HEK293 (cell line): ENCODE data around the gene ASGR2.
"Not testable (repeated sequence)": the region's sequence is repeated elsewhere in the genome, so short reads cannot be mapped to it uniquely, and the experiment has no call there.

Source experiments
- CTCF ChIA-PET: fragments of 350-600 bp; formaldehyde crosslinking; extraction: SDS; loops from one replicate; lab custom pipeline; 2021; ENCODE audit warnings: antibody characterized with exemption; lab: Yijun Ruan, JAX
- POLR2A ChIA-PET: fragments of 300-600 bp; formaldehyde crosslinking; extraction: SDS; loops from one replicate; lab custom pipeline; 2020; ENCODE audit warnings: antibody characterized with exemption, inconsistent platforms; lab: Yijun Ruan, JAX
- H3K27ac ChIP-seq: fragments of 200-500 bp; sonication (Bioruptor generic); 2 replicates; pipeline ENCODE4 v1.5.1; 2014; ENCODE audit warnings: low read depth, low read length, control low read depth, inconsistent platforms; ENCODE audit errors: extremely low read depth
- H3K36me3 ChIP-seq, 2 experiments: fragments of 200-500 bp in 1 of 2; sonication (Bioruptor generic) in 1 of 2; 1 replicate in 1 of 2; 2 replicates in 1 of 2; pipeline ENCODE4 v1.5.1; 2014 to 2017; ENCODE audit warnings: inconsistent platforms in 2 of 2, low read length in 2 of 2; ENCODE audit not compliant: control insufficient read depth in 2 of 2, insufficient read depth in 1 of 2
- H3K4me1 ChIP-seq: fragments of 200-500 bp; sonication (Bioruptor generic); 2 replicates; pipeline ENCODE4 v1.5.1; 2014; ENCODE audit warnings: mild to moderate bottlenecking, low read length, inconsistent platforms; ENCODE audit not compliant: control insufficient read depth, insufficient read depth
- H3K4me3 ChIP-seq: 2 replicates; pipeline ENCODE4 v1.5.1; 2011; ENCODE audit warnings: low read depth, mild to moderate bottlenecking, control low read depth, low read length, moderate library complexity
- H3K9me3 ChIP-seq: fragments of 200-500 bp; sonication (Bioruptor generic); 2 replicates; pipeline ENCODE4 v1.5.1; 2014; ENCODE audit warnings: low read depth, low read length, inconsistent platforms; ENCODE audit not compliant: control insufficient read depth, insufficient read depth
- IKZF3 ChIP-seq: fragments of 450-650 bp; IDR thresholded peaks from 2 replicates; pipeline ENCODE4 v1.5.0; 2018; ENCODE audit warnings: missing biosample characterization, mild to moderate bottlenecking, missing genetic modification characterization, moderate library complexity
- PRDM1 ChIP-seq: fragments of 450-650 bp; formaldehyde crosslinking; IDR thresholded peaks from 2 replicates; pipeline ENCODE4; 2016; ENCODE audit warnings: missing biosample characterization, missing genetic modification characterization
- SETDB1 ChIP-seq: IDR thresholded peaks from one replicate; pipeline ENCODE4 v1.6.1; 2017; ENCODE audit warnings: mild to moderate bottlenecking, low read length, moderate library complexity, mixed read lengths; ENCODE audit not compliant: insufficient read length
- TRIM28 ChIP-seq: IDR thresholded peaks from 2 replicates; pipeline ENCODE4 v1.6.1; 2011; ENCODE audit warnings: low read length, control low read depth, borderline replicate concordance
- YY2 ChIP-seq: fragments of 450-650 bp; formaldehyde crosslinking; IDR thresholded peaks from 2 replicates; pipeline ENCODE4 v1.5.1; 2016; ENCODE audit warnings: missing biosample characterization, missing genetic modification characterization
- ZEB2 ChIP-seq: fragments of 450-650 bp; formaldehyde crosslinking; IDR thresholded peaks from 2 replicates; pipeline ENCODE4 v1.5.1; 2016; ENCODE audit warnings: missing biosample characterization, missing genetic modification characterization
- ZFHX2 ChIP-seq: fragments of 450-650 bp; formaldehyde crosslinking; conservative IDR thresholded peaks from 2 replicates; pipeline ENCODE4 v1.5.1; 2016; ENCODE audit warnings: missing biosample characterization, missing genetic modification characterization
- ZNF121 ChIP-seq: fragments of 450-650 bp; formaldehyde crosslinking; IDR thresholded peaks from 2 replicates; pipeline ENCODE4 v1.5.1; 2016; ENCODE audit warnings: missing biosample characterization, missing genetic modification characterization
- ZNF140 ChIP-seq: fragments of 450-650 bp; formaldehyde crosslinking; IDR thresholded peaks from 2 replicates; pipeline ENCODE4 v1.5.1; 2016; ENCODE audit warnings: missing biosample characterization, missing genetic modification characterization
- ZNF146 ChIP-seq: fragments of 450-650 bp; formaldehyde crosslinking; IDR thresholded peaks from 2 replicates; pipeline ENCODE4 v1.5.1; 2016; ENCODE audit warnings: missing biosample characterization, missing genetic modification characterization
- ZNF274 ChIP-seq, 2 experiments: fragments of 200-500 bp in 1 of 2; fragments of 450-650 bp in 1 of 2; sonication (Bioruptor generic) in 1 of 2; formaldehyde crosslinking in 1 of 2; IDR thresholded peaks; 2 replicates each; pipeline versions ENCODE4 v1.5.1 to v1.6.1; 2014 to 2016; ENCODE audit warnings: borderline replicate concordance in 1 of 2, inconsistent platforms in 1 of 2, low read length in 1 of 2, missing biosample characterization in 1 of 2, missing genetic modification characterization in 1 of 2
- ZNF292 ChIP-seq: fragments of 450-650 bp; formaldehyde crosslinking; IDR thresholded peaks from 2 replicates; pipeline ENCODE4 v1.5.1; 2016; ENCODE audit warnings: low read depth, missing biosample characterization, missing genetic modification characterization, borderline replicate concordance
- ZNF302 ChIP-seq: fragments of 450-650 bp; formaldehyde crosslinking; IDR thresholded peaks from 2 replicates; pipeline ENCODE4 v1.5.1; 2016; ENCODE audit warnings: missing biosample characterization, missing genetic modification characterization, low read depth
- ZNF37A ChIP-seq: fragments of 450-650 bp; IDR thresholded peaks from 2 replicates; pipeline ENCODE4 v1.5.1; 2018; ENCODE audit warnings: missing biosample characterization, missing genetic modification characterization
- ZNF391 ChIP-seq: fragments of 450-650 bp; formaldehyde crosslinking; IDR thresholded peaks from 2 replicates; pipeline ENCODE4 v1.5.1; 2016; ENCODE audit warnings: low read depth, missing biosample characterization, missing genetic modification characterization, borderline replicate concordance
- ZNF549 ChIP-seq: fragments of 450-650 bp; IDR thresholded peaks from 2 replicates; pipeline ENCODE4 v1.5.1; 2018; ENCODE audit warnings: missing biosample characterization, missing genetic modification characterization, mild to moderate bottlenecking, inconsistent platforms, moderate library complexity
- ZNF660 ChIP-seq: fragments of 450-650 bp; IDR thresholded peaks from 2 replicates; pipeline ENCODE4 v1.5.1; 2018; ENCODE audit warnings: missing biosample characterization, mild to moderate bottlenecking, missing genetic modification characterization
- ZNF768 ChIP-seq: fragments of 450-650 bp; formaldehyde crosslinking; IDR thresholded peaks from 2 replicates; pipeline ENCODE4 v1.5.1; 2018; ENCODE audit warnings: missing biosample characterization, mild to moderate bottlenecking, missing genetic modification characterization
- ZNF777 ChIP-seq: fragments of 450-650 bp; formaldehyde crosslinking; IDR thresholded peaks from 2 replicates; pipeline ENCODE4 v1.5.1; 2017; ENCODE audit warnings: missing biosample characterization, missing genetic modification characterization, borderline replicate concordance
- ZSCAN30 ChIP-seq: fragments of 450-650 bp; IDR thresholded peaks from 2 replicates; pipeline ENCODE4 v1.5.1; 2018; ENCODE audit warnings: missing biosample characterization, mild to moderate bottlenecking, missing genetic modification characterization, moderate library complexity

ASGR2 gene

GRCh38 chr17:7130621-7131422 is 16.2 kb upstream of the ASGR2 start (continued):
- TF ChIP-seq ZNF274 (IDR thresholded peaks at IDR 0.05; ENCODE audit: low read length) (no peak), ZNF274 (tag by site-specific recombination; IDR thresholded peaks at IDR 0.05; ENCODE audit: borderline replicate concordance) (no peak), PRDM1 (tag by site-specific recombination) (no peak), ZNF140 (tag by site-specific recombination) (no peak), ZNF302 (tag by site-specific recombination) (no peak)

GRCh38 chr17:7129311-7129710 is 14.7 kb upstream of the ASGR2 start:
- TF ChIP-seq YY2 (tag by site-specific recombination) (no peak), SETDB1 (no peak), IKZF3 (tag by site-specific recombination) (no peak), ZNF391 (tag by site-specific recombination) (no peak), TRIM28 (no peak), ZEB2 (tag by site-specific recombination) (no peak), ZNF777 (tag by site-specific recombination) (no peak), ZNF37A (no peak), ZNF660 (tag by site-specific recombination) (no peak), ZNF292 (tag by site-specific recombination) (no peak), ZNF549 (tag by site-specific recombination) (no peak), ZSCAN30 (tag by site-specific recombination) (no peak), ZNF768 (tag by site-specific recombination) (no peak)
- ChIA-PET CTCF (interaction anchor here (1.0 to 1.8 kb wide), 5 partner anchors 10 to 200 kb away, joined by 3 to 12 read pairs (median 4); no protein-coding TSS in a partner anchor), POLR2A (interaction anchor here (0.6 kb wide), 1 partner anchor 82 kb away, joined by 5 read pairs; no protein-coding TSS in a partner anchor)
- H3K27ac ChIP-seq: no peak overlapping the region
- no peaks in the 10 kb centered on the region for H3K4me1 ChIP-seq
- no peaks in the 10 kb centered on the region for H3K9me3 ChIP-seq
- no peaks in the 10 kb centered on the region for H3K36me3 ChIP-seq
- H3K4me3 ChIP-seq: no peak overlapping the region

GRCh38 chr17:7128160-7128559 is 13.5 kb upstream of the ASGR2 start:
- no peaks in the 10 kb centered on the region for H3K4me1 ChIP-seq
- CTCF ChIA-PET: interaction anchor here (1.1 kb wide), 1 partner anchor 202 kb away, joined by 3 read pairs; no protein-coding TSS in a partner anchor
- POLR2A ChIA-PET: no interaction called here

GRCh38 chr17:7127501-7127900 is 12.9 kb upstream of the ASGR2 start:
- POLR2A ChIA-PET, H3K4me3 ChIP-seq, H3K27ac ChIP-seq, H3K4me1 ChIP-seq, H3K9me3 ChIP-seq, H3K36me3 ChIP-seq, CTCF ChIA-PET: not testable (repeated sequence)
- TF ChIP-seq ZNF146 (tag by site-specific recombination): peak; percentile 98

More at GRCh38 chr17:7128160-7128559, 13.5 kb upstream of the ASGR2 start:
- H3K27ac ChIP-seq: no peak overlapping the region
- no peaks in the 10 kb centered on the region for H3K36me3 ChIP-seq
- no peak overlapping the region for H3K4me3 ChIP-seq
- no peaks in the 10 kb centered on the region for H3K9me3 ChIP-seq
- TF ChIP-seq ZFHX2 (no peak), ZNF121 (tag by site-specific recombination) (no peak)

- H3K4me3 ChIP-seq, POLR2A ChIA-PET, H3K27ac ChIP-seq, H3K36me3 ChIP-seq, H3K9me3 ChIP-seq, H3K4me1 ChIP-seq, CTCF ChIA-PET: not testable (repeated sequence)
Measured at GRCh38 chr17:7126386-7126785, 11.8 kb upstream of the ASGR2 start.
